GM12801 (cell line): ENCODE measurements around the gene INCENP.

Source experiments
- TF ChIP-seq, protein P1 (sequence below): IDR thresholded peaks from one replicate; pipeline ENCODE4 v1.5.1; 2011; ENCODE audit warnings: control low read depth; ENCODE audit not compliant: insufficient read length; ENCODE audit errors: extremely low read depth

INCENP gene

DNA sequence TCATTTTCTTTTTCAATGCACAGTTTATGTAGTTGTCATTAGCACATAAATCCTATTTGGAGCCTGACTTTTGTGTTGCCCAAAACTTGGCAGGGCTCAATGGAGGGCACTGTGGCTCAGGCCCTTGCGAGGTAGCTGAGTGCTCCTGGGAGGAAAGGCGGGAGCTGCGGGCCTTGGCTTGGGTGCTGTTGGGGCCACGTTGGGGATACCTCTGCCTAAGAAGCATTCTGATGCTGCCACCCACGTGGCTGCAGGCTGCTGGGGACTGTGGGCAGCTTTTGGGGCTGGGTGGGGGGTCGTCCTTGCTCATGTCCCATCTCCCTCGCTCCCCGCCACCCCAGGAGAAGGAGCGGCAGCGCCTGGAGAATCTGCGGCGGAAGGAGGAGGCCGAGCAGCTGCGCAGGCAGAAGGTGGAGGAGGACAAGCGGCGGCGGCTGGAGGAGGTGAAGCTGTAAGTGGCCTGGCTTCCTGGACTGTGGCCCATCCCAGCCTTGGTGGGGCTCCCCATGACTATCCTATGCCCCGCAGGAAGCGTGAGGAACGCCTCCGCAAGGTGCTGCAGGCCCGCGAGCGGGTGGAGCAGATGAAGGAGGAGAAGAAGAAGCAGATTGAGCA, 20.9 kb downstream of the INCENP start:
- TF ChIP-seq, protein P1, sequence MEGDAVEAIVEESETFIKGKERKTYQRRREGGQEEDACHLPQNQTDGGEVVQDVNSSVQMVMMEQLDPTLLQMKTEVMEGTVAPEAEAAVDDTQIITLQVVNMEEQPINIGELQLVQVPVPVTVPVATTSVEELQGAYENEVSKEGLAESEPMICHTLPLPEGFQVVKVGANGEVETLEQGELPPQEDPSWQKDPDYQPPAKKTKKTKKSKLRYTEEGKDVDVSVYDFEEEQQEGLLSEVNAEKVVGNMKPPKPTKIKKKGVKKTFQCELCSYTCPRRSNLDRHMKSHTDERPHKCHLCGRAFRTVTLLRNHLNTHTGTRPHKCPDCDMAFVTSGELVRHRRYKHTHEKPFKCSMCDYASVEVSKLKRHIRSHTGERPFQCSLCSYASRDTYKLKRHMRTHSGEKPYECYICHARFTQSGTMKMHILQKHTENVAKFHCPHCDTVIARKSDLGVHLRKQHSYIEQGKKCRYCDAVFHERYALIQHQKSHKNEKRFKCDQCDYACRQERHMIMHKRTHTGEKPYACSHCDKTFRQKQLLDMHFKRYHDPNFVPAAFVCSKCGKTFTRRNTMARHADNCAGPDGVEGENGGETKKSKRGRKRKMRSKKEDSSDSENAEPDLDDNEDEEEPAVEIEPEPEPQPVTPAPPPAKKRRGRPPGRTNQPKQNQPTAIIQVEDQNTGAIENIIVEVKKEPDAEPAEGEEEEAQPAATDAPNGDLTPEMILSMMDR = no peak

DNA sequence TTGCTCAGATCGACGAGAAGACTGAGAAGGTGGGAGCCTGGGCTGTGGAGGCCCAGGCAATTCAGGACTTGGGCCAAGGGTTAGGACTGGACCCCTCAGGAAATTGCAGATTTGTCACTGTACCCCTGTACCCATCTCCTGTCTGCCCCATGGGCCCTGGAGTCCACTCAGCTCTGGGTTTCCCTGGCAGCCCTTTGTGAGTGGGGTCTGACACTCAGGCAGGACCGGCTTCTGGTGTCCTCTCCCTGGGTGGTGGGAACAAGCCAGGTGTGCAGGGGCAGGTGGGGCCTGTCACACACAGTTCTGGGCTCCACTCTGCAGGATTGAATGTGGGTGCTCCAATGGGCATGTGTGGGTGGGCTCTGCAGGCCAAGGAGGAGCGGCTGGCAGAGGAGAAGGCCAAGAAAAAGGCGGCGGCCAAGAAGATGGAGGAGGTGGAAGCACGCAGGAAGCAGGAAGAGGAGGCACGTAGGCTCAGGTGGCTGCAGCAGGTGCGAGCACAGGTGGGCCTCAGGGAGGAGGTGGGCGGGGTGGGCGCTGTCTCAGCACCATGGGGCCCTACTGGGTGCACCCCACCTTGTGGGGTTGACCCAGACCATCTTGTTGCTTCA, 21.6 kb downstream of the INCENP start:
- TF ChIP-seq, protein P1 = no peak

DNA sequence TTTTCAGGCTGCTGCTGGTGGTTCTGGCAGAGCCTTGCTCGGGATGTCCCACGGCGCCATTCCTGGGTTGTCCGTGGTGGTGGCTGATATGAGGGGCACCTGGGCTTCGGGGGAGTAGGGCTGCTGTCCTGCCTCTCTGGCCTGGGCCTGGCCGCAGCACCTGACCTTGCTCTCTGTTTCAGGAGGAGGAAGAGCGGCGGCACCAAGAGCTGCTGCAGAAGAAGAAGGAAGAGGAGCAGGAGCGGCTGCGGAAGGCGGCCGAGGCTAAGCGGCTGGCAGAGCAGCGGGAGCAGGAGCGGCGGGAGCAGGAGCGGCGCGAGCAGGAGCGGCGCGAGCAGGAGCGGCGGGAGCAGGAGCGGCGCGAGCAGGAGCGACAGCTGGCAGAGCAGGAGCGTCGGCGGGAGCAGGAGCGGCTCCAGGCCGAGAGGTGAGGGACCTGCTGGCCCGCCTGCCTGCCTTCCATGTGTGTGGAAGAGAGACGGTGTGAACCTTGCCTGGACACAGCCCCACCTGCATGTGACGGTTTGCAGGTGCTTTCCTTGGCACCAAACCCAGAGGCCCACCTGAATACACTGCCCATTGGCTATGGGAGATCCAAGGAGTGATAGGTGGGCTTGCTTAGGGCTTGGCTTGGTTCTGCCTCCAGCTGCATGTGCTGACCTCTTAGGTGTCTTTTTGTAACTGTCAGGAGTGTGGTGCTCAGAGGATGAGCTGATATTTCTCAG, 22.8 kb downstream of the INCENP start:
- TF ChIP-seq, protein P1 = no peak

DNA sequence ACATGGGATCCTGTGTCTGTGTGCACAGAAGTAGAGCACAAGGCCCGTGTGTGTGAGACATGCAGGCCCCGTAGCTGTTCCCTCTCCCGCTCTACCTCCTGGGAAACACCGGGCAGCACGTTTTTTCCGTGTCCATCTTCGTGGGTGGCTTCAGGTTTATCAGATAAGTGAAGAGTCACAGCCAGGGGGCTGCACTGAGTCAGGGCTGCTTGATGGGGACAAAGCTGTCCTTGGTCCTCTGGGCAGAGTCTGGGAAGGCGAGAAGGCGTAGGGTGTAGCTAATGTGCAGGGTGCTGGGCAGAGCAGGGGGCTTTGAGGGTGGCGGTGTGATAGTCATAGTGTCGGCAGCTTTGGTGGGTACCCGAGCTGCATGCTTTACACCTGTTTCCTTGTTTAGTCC, 23.7 kb downstream of the INCENP start:
- TF ChIP-seq, protein P1 = no peak

DNA sequence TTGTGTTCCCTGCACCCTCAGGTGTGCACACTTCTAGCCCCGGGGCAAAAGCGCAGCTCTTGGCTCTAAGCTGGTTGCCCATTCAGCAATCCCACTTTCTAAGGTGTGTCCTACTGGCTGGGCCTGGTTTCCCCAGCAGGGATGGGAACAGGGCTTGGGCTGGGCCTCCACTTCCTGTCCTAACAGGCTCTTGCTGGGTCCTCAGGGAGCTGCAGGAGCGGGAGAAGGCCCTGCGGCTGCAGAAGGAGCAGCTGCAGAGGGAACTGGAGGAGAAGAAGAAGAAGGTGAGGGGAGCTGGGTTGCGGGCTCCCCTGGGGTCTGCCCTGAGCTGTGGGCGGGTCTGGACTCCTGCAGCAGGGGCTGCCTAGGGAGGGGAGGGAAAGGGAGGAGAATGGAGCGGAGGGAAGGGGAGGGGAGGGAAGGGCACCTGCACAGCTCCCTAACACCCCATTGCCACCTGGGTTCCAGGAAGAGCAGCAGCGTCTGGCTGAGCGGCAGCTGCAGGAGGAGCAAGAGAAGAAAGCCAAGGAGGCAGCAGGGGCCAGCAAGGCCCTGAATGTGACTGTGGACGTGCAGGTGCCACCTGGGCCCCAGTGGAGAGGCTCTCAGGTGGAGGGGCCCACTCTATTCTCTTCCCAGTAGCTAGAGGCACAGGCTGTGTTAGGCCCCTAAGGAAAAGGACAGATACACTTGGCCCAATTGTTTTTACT, 24.6 kb downstream of the INCENP start:
- TF ChIP-seq, protein P1 = no peak

DNA sequence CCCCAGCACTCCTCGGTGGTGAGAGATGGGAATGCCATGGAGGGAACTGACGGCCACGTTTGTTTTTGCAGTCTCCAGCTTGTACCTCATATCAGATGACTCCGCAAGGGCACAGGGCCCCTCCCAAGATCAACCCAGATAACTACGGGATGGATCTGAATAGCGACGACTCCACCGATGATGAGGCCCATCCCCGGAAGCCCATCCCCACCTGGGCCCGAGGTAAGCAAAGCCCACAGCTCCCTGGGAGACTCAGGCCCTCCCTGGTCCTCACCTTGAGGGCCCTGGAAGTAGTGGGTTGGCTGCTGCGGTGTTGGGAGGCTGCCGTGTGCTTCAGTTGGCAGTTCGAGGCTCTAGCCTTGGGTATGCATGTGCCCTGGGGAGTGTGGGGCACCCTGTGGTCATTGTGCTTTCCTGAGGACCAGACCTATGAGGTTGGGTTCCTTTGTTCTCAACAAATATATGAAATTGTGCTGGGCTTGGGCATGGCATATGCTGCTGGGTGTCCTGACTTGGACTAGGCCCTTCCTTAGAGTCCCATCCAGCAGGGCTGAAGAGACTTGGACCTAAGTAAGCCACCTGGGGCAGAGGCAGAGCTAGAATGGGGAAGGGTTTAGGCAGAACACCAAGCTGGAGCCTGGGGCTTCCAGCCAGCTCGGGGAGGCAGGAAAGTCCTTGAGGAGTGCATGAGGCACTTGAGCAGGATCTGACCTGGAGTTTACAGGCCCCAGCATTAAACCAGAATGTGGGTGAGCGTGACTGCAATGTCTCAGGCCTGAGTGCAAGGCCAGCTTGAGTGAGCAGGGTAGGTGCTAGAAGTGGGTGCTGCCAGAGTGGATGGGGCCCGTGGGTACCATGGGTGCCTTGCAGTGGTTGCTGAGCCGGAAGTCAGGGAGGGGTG, 26.4 kb downstream of the INCENP start:
- TF ChIP-seq, protein P1 = no peak
